Smooth muscle cell (in vitro differentiated cells): ENCODE results near the gene PLA2G4E. TPM values are rescaled to one million over a fixed set of nuclear protein-coding genes. Genes with fewer than 3 reads are reported as not detected.

Experiments used
- DNase-seq: peaks from one replicate; lab custom pipeline; 2025; ENCODE audit not compliant: unreplicated experiment; lab: John Stamatoyannopoulos, UW
- H2AFZ ChIP-seq: fragments of 200-600 bp; sonication (generic); 2 replicates; pipeline ENCODE4 v1.6.0; 2016; ENCODE audit warnings: antibody characterized with exemption, low read depth, mild to moderate bottlenecking
- H3F3A ChIP-seq: fragments of 200-600 bp; sonication (generic); 2 replicates; pipeline ENCODE4 v1.6.0; 2017; ENCODE audit warnings: antibody characterized with exemption, low read depth
- H3K27ac ChIP-seq: fragments of 200-600 bp; sonication (generic); 2 replicates; pipeline ENCODE4 v1.5.1; 2016; ENCODE audit warnings: low read depth, mild to moderate bottlenecking
- H3K27me3 ChIP-seq: fragments of 200-600 bp; sonication (generic); 2 replicates; pipeline ENCODE4 v1.6.1; 2016; ENCODE audit warnings: low read depth, mild to moderate bottlenecking
- H3K36me3 ChIP-seq: fragments of 200-600 bp; sonication (generic); 2 replicates; pipeline ENCODE4 v1.5.1; 2016; ENCODE audit warnings: low read depth
- H3K4me1 ChIP-seq: fragments of 200-600 bp; sonication (generic); 2 replicates; pipeline ENCODE4 v1.5.1; 2016; ENCODE audit warnings: low read depth
- H3K4me2 ChIP-seq: fragments of 200-600 bp; sonication (generic); 2 replicates; pipeline ENCODE4 v1.6.0; 2016; ENCODE audit warnings: mild to moderate bottlenecking
- H3K4me3 ChIP-seq: fragments of 200-600 bp; sonication (generic); 2 replicates; pipeline ENCODE4 v1.5.1; 2016; ENCODE audit warnings: mild to moderate bottlenecking
- H3K79me2 ChIP-seq: fragments of 200-600 bp; sonication (generic); 2 replicates; pipeline ENCODE4 v1.6.0; 2016; ENCODE audit warnings: low read depth, mild to moderate bottlenecking
- H3K9ac ChIP-seq: fragments of 200-600 bp; sonication (generic); 2 replicates; pipeline ENCODE4 v1.6.0; 2016; ENCODE audit warnings: low read depth
- H3K9me3 ChIP-seq: fragments of 200-600 bp; sonication (generic); replicated peaks from 2 replicates; pipeline ENCODE4 v1.5.1; 2016; ENCODE audit warnings: low read depth
- H4K20me1 ChIP-seq: fragments of 200-600 bp; sonication (generic); 2 replicates; pipeline ENCODE4 v1.6.0; 2016; ENCODE audit warnings: low read depth
- WGBS: methylation state at CpG from one replicate; pipeline ENCODE4 v1.1.7; 2016; ENCODE audit warnings: low lambda C conversion rate; 5-methylcytosine and 5-hydroxymethylcytosine counted together
- polyA plus RNA-seq: library from polyadenylated mRNA; unstranded; fragments of >200 nt; fragmentation: Nextera tagmentation; extraction: Ambion mirVana; gene quantifications from 2 replicates; pipeline ENCODE4 v1.2.1, GENCODE V29; 2016
- total RNA-seq: library from RNA; depleted of rRNA; stranded (reverse); fragments of >200 nt; gene quantifications from 2 replicates; pipeline ENCODE4 v1.2.3, GENCODE V29; 2014
- TF ChIP-seq, protein P1 (sequence below): fragments of 200-600 bp; sonication (generic); IDR thresholded peaks from 2 replicates; pipeline ENCODE4 v1.5.1; 2017; ENCODE audit warnings: borderline replicate concordance, mild to moderate bottlenecking, antibody characterized with exemption; ENCODE audit not compliant: insufficient read depth, poor library complexity, severe bottlenecking

Gene PLA2G4E
- total and polyA plus RNA-seq, 2 experiments from 2014 or later = 1.6 TPM; not detected in 1

DNA sequence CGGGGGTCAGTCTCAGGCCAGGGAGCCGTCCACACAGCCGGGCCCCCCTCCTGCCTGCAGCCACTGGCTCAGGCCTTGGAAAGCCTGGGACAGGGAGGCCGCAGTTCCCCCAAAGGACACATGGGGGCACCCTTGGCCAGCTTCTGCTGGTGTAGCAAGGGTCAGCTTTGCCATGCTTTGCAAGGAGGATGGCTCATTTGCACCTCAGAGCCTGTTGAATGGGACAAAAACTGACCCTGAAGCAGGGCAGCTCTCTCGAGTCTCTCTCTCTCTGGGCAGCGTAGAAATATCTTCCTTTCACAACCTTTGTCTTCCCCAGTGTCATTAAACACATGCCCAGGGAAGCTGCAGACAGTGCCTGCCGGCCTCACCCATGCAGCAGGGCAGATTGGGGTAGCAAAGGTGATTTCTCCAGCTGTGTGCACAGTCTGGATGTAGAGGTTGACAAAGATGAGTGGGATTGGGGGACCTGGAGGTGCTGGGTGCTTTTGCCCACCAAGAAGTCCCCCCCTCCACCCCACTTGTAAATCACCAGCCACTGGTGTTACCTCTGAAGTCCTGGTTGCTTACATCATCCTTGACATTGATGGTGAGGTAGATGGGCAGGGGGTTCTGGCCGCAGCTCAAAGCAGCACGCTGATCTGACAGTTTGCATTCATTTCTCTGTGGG is 31.1 kb downstream of the PLA2G4E start:
- Histone ChIP-seq H3K36me3 (no peaks in the 10 kb centered on the region), H3K9ac (no peak overlapping the region), H3K9me3 (no peaks in the 10 kb centered on the region), H4K20me1 (no peaks in the 10 kb centered on the region), H3K27ac (no peak overlapping the region), H3K4me3 (no peak overlapping the region), H3K27me3 (no peaks in the 10 kb centered on the region), H3K79me2 (no peaks in the 10 kb centered on the region), H3F3A (no peaks in the 10 kb centered on the region), H3K4me2 (no peak overlapping the region), H2AFZ (no peak overlapping the region), H3K4me1 (no peaks in the 10 kb centered on the region)
- TF ChIP-seq, protein P1, sequence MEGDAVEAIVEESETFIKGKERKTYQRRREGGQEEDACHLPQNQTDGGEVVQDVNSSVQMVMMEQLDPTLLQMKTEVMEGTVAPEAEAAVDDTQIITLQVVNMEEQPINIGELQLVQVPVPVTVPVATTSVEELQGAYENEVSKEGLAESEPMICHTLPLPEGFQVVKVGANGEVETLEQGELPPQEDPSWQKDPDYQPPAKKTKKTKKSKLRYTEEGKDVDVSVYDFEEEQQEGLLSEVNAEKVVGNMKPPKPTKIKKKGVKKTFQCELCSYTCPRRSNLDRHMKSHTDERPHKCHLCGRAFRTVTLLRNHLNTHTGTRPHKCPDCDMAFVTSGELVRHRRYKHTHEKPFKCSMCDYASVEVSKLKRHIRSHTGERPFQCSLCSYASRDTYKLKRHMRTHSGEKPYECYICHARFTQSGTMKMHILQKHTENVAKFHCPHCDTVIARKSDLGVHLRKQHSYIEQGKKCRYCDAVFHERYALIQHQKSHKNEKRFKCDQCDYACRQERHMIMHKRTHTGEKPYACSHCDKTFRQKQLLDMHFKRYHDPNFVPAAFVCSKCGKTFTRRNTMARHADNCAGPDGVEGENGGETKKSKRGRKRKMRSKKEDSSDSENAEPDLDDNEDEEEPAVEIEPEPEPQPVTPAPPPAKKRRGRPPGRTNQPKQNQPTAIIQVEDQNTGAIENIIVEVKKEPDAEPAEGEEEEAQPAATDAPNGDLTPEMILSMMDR = peak; percentile 98
- peak; percentile 62 for DNase-seq
- WGBS = 28% methylated on average over 9 of the region's 9 CpGs

DNA sequence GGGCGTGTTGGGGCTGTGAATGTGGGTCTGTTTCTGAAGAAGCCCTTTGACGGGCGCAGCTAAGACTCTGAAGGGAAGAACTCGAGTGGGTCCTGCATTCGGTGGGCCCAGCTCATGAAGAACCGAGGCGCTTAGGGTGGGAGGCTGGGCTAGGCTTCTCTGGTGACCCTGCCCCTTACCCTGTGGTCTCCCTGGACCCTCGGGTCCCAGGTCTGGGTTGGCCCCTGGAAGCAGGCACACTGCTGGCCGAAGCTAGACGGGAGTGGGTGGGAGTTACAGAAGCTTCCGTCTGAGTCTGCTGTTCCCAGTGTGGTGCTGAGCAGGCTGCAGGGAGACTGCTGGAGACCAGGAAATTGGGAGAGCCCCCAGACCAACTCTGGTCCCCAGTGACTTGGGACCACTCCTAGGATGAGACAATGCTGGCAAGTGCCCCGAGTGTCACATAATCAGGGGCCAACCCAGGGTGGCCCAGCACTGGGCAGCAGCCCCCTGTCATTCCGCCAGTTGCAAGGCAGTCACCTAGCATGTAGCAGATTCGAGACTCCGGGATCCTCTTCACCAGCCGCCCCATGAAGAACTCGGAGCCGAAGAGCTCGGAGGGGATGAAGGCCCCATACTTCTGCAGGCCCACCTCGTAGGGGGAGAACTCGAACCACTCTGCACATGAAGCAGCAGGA is 31.8 kb downstream of the PLA2G4E start:
- 63% methylated on average over 21 of the region's 21 CpGs for WGBS

GRCh38 chr15:41987925-41988275 is 32.9 kb downstream of the PLA2G4E start:
- no peak overlapping the region for H2AFZ ChIP-seq
- H3K27me3 ChIP-seq = no peaks in the 10 kb centered on the region
- H3K4me3 ChIP-seq = no peak overlapping the region
- TF ChIP-seq, protein P1 = no peak
- 86% methylated on average over 8 of the region's 11 CpGs for WGBS
- no peaks in the 10 kb centered on the region for H4K20me1 ChIP-seq
- H3F3A ChIP-seq = no peaks in the 10 kb centered on the region
- no peaks in the 10 kb centered on the region for H3K9me3 ChIP-seq
- no peak overlapping the region for H3K27ac ChIP-seq
- H3K4me1 ChIP-seq = no peaks in the 10 kb centered on the region
- H3K79me2 ChIP-seq = no peaks in the 10 kb centered on the region
- H3K4me2 ChIP-seq = no peak overlapping the region
- DNase-seq = no peak
- no peaks in the 10 kb centered on the region for H3K36me3 ChIP-seq
- no peak overlapping the region for H3K9ac ChIP-seq

More for the DNA sequence above, 31.8 kb downstream of the PLA2G4E start:
- no peak overlapping the region for H3K4me3 ChIP-seq
- no peak overlapping the region for H3K9ac ChIP-seq
- TF ChIP-seq, protein P1 = no peak
- no peaks in the 10 kb centered on the region for H3F3A ChIP-seq
- no peaks in the 10 kb centered on the region for H3K4me1 ChIP-seq
- no peaks in the 10 kb centered on the region for H3K9me3 ChIP-seq
- H3K27me3 ChIP-seq = no peaks in the 10 kb centered on the region
- no peak overlapping the region for H3K4me2 ChIP-seq
- no peak overlapping the region for H3K27ac ChIP-seq
- H2AFZ ChIP-seq = no peak overlapping the region
- H3K36me3 ChIP-seq = no peaks in the 10 kb centered on the region
- H3K79me2 ChIP-seq = no peaks in the 10 kb centered on the region
- DNase-seq = no peak
- H4K20me1 ChIP-seq = no peaks in the 10 kb centered on the region
